Neural cell (in vitro differentiated cells): Measurements from ENCODE around the gene CTPS2. TPM values are rescaled to one million over a fixed set of nuclear protein-coding genes. Genes with fewer than 3 reads are reported as not detected.

ENCODE experiments used
- H2AFZ ChIP-seq: fragments of 200-600, 300-800 bp; sonication (generic), shearing (Covaris generic); 2 replicates; pipeline ENCODE4 v1.6.0; 2014; ENCODE audit warnings: low read depth, mild to moderate bottlenecking, antibody characterized with exemption, low read length, moderate library complexity
- H3F3A ChIP-seq: fragments of 200-600 bp; shearing (Covaris generic); 2 replicates; pipeline ENCODE4 v1.6.1; 2016; ENCODE audit warnings: mild to moderate bottlenecking, moderate library complexity, mixed read lengths, antibody characterized with exemption, low read length; ENCODE audit not compliant: insufficient read depth, poor library complexity, severe bottlenecking
- H3K27ac ChIP-seq: fragments of 200-600, 300-800 bp; sonication (generic), shearing (Covaris generic); 2 replicates; pipeline ENCODE4 v1.5.1; 2014; ENCODE audit warnings: mild to moderate bottlenecking, low read length, moderate library complexity
- H3K27me3 ChIP-seq: fragments of 300-800, 200-600 bp; sonication (generic), shearing (Covaris generic); 2 replicates; pipeline ENCODE4 v1.6.0; 2014; ENCODE audit warnings: mild to moderate bottlenecking, low read depth, low read length, moderate library complexity; ENCODE audit not compliant: insufficient read depth
- H3K36me3 ChIP-seq: fragments of 300-800, 200-600 bp; sonication (generic), shearing (Covaris generic); 2 replicates; pipeline ENCODE4 v1.5.1; 2014; ENCODE audit warnings: mild to moderate bottlenecking, antibody characterized with exemption, low read length, moderate library complexity; ENCODE audit not compliant: insufficient read depth
- H3K4me2 ChIP-seq: fragments of 300-800, 200-600 bp; sonication (generic), shearing (Covaris generic); 2 replicates; pipeline ENCODE4 v1.6.0; 2014; ENCODE audit warnings: mild to moderate bottlenecking, low read length
- H3K4me3 ChIP-seq: fragments of 300-800, 200-600 bp; sonication (generic), shearing (Covaris generic); 2 replicates; pipeline ENCODE4 v1.5.1; 2014; ENCODE audit warnings: mild to moderate bottlenecking, low read length, moderate library complexity
- H3K79me2 ChIP-seq: fragments of 200-600 bp; shearing (Covaris generic); replicated peaks from 2 replicates; pipeline ENCODE4 v1.6.0; 2014; ENCODE audit warnings: mild to moderate bottlenecking, low read length, moderate library complexity; ENCODE audit not compliant: insufficient read depth
- H3K9ac ChIP-seq: fragments of 300-800, 200-600 bp; sonication (generic), shearing (Covaris generic); 2 replicates; pipeline ENCODE4 v1.6.1; 2016; ENCODE audit warnings: mild to moderate bottlenecking, low read length, mixed read lengths
- H3K9me2 ChIP-seq: fragments of 200-600 bp; shearing (Covaris generic); 2 replicates; pipeline ENCODE4 v1.6.1; 2016; ENCODE audit warnings: mild to moderate bottlenecking, low read length, mixed read lengths; ENCODE audit not compliant: insufficient read depth
- H3K9me3 ChIP-seq: fragments of 200-600, 300-800 bp; sonication (generic), shearing (Covaris generic); 2 replicates; pipeline ENCODE4 v1.6.1; 2016; ENCODE audit warnings: mild to moderate bottlenecking, mixed run types, low read length, moderate library complexity, mixed read lengths
- H4K20me1 ChIP-seq: fragments of 200-600 bp; shearing (Covaris generic); 2 replicates; pipeline ENCODE4 v1.6.1; 2016; ENCODE audit warnings: mild to moderate bottlenecking, mixed run types; ENCODE audit not compliant: insufficient read depth
- CTCF ChIP-seq: fragments of 450-650 bp; IDR thresholded peaks from 2 replicates; pipeline ENCODE4 v1.5.1; 2014; ENCODE audit warnings: antibody characterized with exemption, mild to moderate bottlenecking, moderate library complexity; ENCODE audit not compliant: poor library complexity, severe bottlenecking
- EP300 ChIP-seq: fragments of 450-650 bp; conservative IDR thresholded peaks from 2 replicates; pipeline ENCODE4 v1.6.1; 2014; ENCODE audit warnings: antibody characterized with exemption, mild to moderate bottlenecking, moderate library complexity; ENCODE audit not compliant: poor library complexity, severe bottlenecking
- EZH2 ChIP-seq: fragments of 200-600, 300-800 bp; shearing (Covaris generic), sonication (generic); IDR thresholded peaks from 2 replicates; pipeline ENCODE4 v1.6.1; 2014; ENCODE audit warnings: antibody characterized with exemption, low read length, borderline replicate concordance, mild to moderate bottlenecking; ENCODE audit not compliant: insufficient read depth, poor library complexity, severe bottlenecking
- MXI1 ChIP-seq: fragments of 450-650 bp; conservative IDR thresholded peaks from 2 replicates; pipeline ENCODE4 v1.6.1; 2014; ENCODE audit warnings: antibody characterized with exemption, mild to moderate bottlenecking; ENCODE audit not compliant: poor library complexity, severe bottlenecking
- POLR2AphosphoS5 ChIP-seq: IDR thresholded peaks from 2 replicates; pipeline ENCODE4 v1.6.1; 2012
- RAD21 ChIP-seq: fragments of 450-650 bp; conservative IDR thresholded peaks from 2 replicates; pipeline ENCODE4 v1.6.1; 2014; ENCODE audit warnings: antibody characterized with exemption, mild to moderate bottlenecking, moderate library complexity
- REST ChIP-seq: IDR thresholded peaks from 2 replicates; pipeline ENCODE4 v1.6.1; 2012; ENCODE audit warnings: borderline replicate concordance
- SMC3 ChIP-seq: fragments of 450-650 bp; conservative IDR thresholded peaks from 2 replicates; pipeline ENCODE4 v1.6.1; 2014; ENCODE audit warnings: antibody characterized with exemption, mild to moderate bottlenecking, moderate library complexity; ENCODE audit not compliant: poor library complexity
- TAF1 ChIP-seq: IDR thresholded peaks from 2 replicates; pipeline ENCODE4 v1.6.1; 2012; ENCODE audit warnings: low read depth
- polyA plus RNA-seq: library from polyadenylated mRNA; depleted of rRNA; stranded (reverse); fragments of >200 nt; gene quantifications from 2 replicates; pipeline ENCODE4 v1.2.3, GENCODE V29; 2014

Gene CTPS2
- polyA plus RNA-seq, 1 donor from 2014 or later, result 17.1 TPM

GRCh38 chrX:16588266-16588665 lies 124.2 kb downstream of the CTPS2 start:
- Histone ChIP-seq H3K9me2 (no peaks in the 10 kb centered on the region), H3K79me2 (no peaks in the 10 kb centered on the region), H3K9ac (no peak overlapping the region), H3K4me3 (no peak overlapping the region), H2AFZ (no peak overlapping the region), H3K36me3 (no peaks in the 10 kb centered on the region), H3K27me3 (no peaks in the 10 kb centered on the region), H3K4me2 (no peak overlapping the region), H4K20me1 (no peaks in the 10 kb centered on the region), H3K9me3 (no peaks in the 10 kb centered on the region), H3K27ac (no peak overlapping the region), H3F3A (no peaks in the 10 kb centered on the region)
- TF ChIP-seq MXI1 (no peak), EP300 (no peak), CTCF (no peak), SMC3 (no peak), REST (no peak), RAD21 (no peak), EZH2 (no peak), TAF1 (no peak), POLR2AphosphoS5 (no peak)

GRCh38 chrX:16587836-16588235 lies 124.6 kb downstream of the CTPS2 start:
- no peak overlapping the region for H3K4me3 ChIP-seq
- no peak overlapping the region for H3K27ac ChIP-seq
- no peak overlapping the region for H2AFZ ChIP-seq
- no peaks in the 10 kb centered on the region for H4K20me1 ChIP-seq
- no peak overlapping the region for H3K4me2 ChIP-seq
- no peaks in the 10 kb centered on the region for H3K36me3 ChIP-seq
- H3K27me3 ChIP-seq, result no peaks in the 10 kb centered on the region
- no peaks in the 10 kb centered on the region for H3K79me2 ChIP-seq
- no peaks in the 10 kb centered on the region for H3F3A ChIP-seq
- no peak overlapping the region for H3K9ac ChIP-seq
- H3K9me2 ChIP-seq, result no peaks in the 10 kb centered on the region
- no peak for TF ChIP-seq EP300
- no peak for TF ChIP-seq TAF1
- no peak for TF ChIP-seq CTCF
- TF ChIP-seq REST, result no peak
- no peak for TF ChIP-seq POLR2AphosphoS5
- TF ChIP-seq RAD21, result no peak
- TF ChIP-seq MXI1, result no peak
- no peak for TF ChIP-seq EZH2
- no peak for TF ChIP-seq SMC3
- no peaks in the 10 kb centered on the region for H3K9me3 ChIP-seq
